HL-60 (cell line): Measurements from ENCODE around the gene ZFHX2.

ENCODE experiments used
- DNase-seq, 2 experiments: peaks; one replicate each; pipeline ENCODE4 v3.0.0-alpha.2; 2010 to 2020; ENCODE audit warnings: low read depth in 1 of 2, low spot score in 1 of 2
- H3K27ac ChIP-seq: fragments of 250-450 bp; sonication (Bioruptor Pico); replicated peaks from 2 replicates; pipeline ENCODE4 v1.5.1; 2020; ENCODE audit warnings: mild to moderate bottlenecking, moderate library complexity
- H3K27me3 ChIP-seq: fragments of 250-450 bp; sonication (Bioruptor Pico); 2 replicates; pipeline ENCODE4 v1.5.1; 2021; ENCODE audit warnings: mild to moderate bottlenecking, moderate library complexity; ENCODE audit not compliant: insufficient read depth, poor library complexity, severe bottlenecking
- H3K4me3 ChIP-seq: replicated peaks from 2 replicates; pipeline ENCODE4 v1.5.1; 2011; ENCODE audit warnings: mild to moderate bottlenecking, control low read depth, low read length; ENCODE audit not compliant: insufficient read depth
- CTCF ChIP-seq: IDR thresholded peaks from one replicate; pipeline ENCODE4 v1.5.1; 2011; ENCODE audit warnings: low read length, control low read depth, inconsistent platforms; ENCODE audit not compliant: insufficient read depth
- GABPA ChIP-seq: IDR thresholded peaks from 2 replicates; pipeline ENCODE4 v1.6.1; 2012; ENCODE audit warnings: low read depth
- POLR2AphosphoS5 ChIP-seq: IDR thresholded peaks from 2 replicates; pipeline ENCODE4 v1.6.1; 2012; ENCODE audit warnings: low read depth
- REST ChIP-seq: IDR thresholded peaks from 2 replicates; pipeline ENCODE4 v1.6.1; 2012; ENCODE audit warnings: low read depth; ENCODE audit not compliant: insufficient replicate concordance
- SPI1 ChIP-seq: IDR thresholded peaks from 2 replicates; pipeline ENCODE4 v1.6.1; 2012; ENCODE audit warnings: low read depth, mild to moderate bottlenecking, borderline replicate concordance

ZFHX2 gene

GRCh38 chr14:23590198-23590597, 38.6 kb upstream of the ZFHX2 start:
- H3K4me3 ChIP-seq: no peak overlapping the region
- DNase-seq: no peak
- H3K27ac ChIP-seq: no peak overlapping the region
- TF ChIP-seq GABPA (no peak), CTCF (no peak), REST (no peak), POLR2AphosphoS5 (no peak), SPI1 (no peak)
- H3K27me3 ChIP-seq: peaks cover 2% of the 10 kb centered on the region

GRCh38 chr14:23589606-23590005, 38.0 kb upstream of the ZFHX2 start:
- no peak for DNase-seq
- Histone ChIP-seq H3K4me3 (no peak overlapping the region), H3K27me3 (peaks cover 2% of the 10 kb centered on the region), H3K27ac (no peak overlapping the region)
- TF ChIP-seq GABPA (no peak), REST (no peak), SPI1 (no peak), POLR2AphosphoS5 (no peak), CTCF (no peak)

GRCh38 chr14:23588884-23589598, 37.5 kb upstream of the ZFHX2 start:
- no peak overlapping the region for H3K27ac ChIP-seq
- H3K27me3 ChIP-seq: peaks cover 2% of the 10 kb centered on the region

More at GRCh38 chr14:23588884-23589598, 37.5 kb upstream of the ZFHX2 start:
- peak; percentile 45; the same call in 1 of the 2 replicates for TF ChIP-seq POLR2AphosphoS5
- peak; percentile 75 for TF ChIP-seq CTCF
- no peak for TF ChIP-seq GABPA
- TF ChIP-seq SPI1: no peak; the same call in 1 of the 2 replicates
- TF ChIP-seq REST: no peak
- DNase-seq: peak; percentile 58 to 86
- H3K4me3 ChIP-seq: no peak overlapping the region
